Adrenal gland (tissue), 5 donors: ENCODE results near the gene DOCK1.

ENCODE experiments used
- POLR2A ChIP-seq, 2 donors: fragments of 450-650 bp; IDR thresholded peaks; one replicate each; pipeline ENCODE4 v1.6.1; 2017; ENCODE audit warnings: antibody characterized with exemption in 2 of 2, mild to moderate bottlenecking in 2 of 2, moderate library complexity in 1 of 2
- TF ChIP-seq, protein P1 (sequence below), 6 experiments: fragments of 450-650 bp in 4 of 6; fragments of 200-600 bp in 2 of 6; sonication (generic) in 1 of 6; IDR thresholded peaks; 1 replicate in 5 of 6; 2 replicates in 1 of 6; pipeline versions ENCODE4 v1.5.1 to v1.8.0; 2016 to 2021; ENCODE audit warnings: antibody characterized with exemption in 6 of 6, mild to moderate bottlenecking in 2 of 6, moderate library complexity in 1 of 6
- donor health status: DM: no; HTN: no; CAD: no.

DNA sequence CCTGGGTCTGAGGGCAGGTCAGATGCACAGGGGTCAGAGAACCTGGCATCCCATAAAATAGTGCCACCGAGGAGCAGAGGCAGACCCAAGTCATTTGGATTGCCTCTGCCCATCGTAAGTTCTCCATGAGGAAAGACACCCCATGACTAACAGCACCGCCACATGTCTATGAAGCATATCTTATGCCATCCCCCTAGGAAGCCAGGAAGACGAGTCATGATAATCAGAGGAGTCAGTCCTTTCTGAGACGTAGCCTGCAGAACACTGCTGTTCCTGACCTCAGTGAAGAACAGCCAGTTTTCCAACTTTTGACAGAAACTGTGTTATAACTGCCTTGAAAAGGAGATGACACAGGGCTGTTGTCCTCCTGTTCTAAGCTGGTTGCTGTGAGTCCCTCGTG, 239.9 kb downstream of the DOCK1 start:
- TF ChIP-seq, protein P1, sequence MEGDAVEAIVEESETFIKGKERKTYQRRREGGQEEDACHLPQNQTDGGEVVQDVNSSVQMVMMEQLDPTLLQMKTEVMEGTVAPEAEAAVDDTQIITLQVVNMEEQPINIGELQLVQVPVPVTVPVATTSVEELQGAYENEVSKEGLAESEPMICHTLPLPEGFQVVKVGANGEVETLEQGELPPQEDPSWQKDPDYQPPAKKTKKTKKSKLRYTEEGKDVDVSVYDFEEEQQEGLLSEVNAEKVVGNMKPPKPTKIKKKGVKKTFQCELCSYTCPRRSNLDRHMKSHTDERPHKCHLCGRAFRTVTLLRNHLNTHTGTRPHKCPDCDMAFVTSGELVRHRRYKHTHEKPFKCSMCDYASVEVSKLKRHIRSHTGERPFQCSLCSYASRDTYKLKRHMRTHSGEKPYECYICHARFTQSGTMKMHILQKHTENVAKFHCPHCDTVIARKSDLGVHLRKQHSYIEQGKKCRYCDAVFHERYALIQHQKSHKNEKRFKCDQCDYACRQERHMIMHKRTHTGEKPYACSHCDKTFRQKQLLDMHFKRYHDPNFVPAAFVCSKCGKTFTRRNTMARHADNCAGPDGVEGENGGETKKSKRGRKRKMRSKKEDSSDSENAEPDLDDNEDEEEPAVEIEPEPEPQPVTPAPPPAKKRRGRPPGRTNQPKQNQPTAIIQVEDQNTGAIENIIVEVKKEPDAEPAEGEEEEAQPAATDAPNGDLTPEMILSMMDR (IDR thresholded peaks at IDR 0.05) = no peak
- no peak for TF ChIP-seq POLR2A (IDR thresholded peaks at IDR 0.05)
